Measurements from ENCODE around the gene PCED1A. TPM values are rescaled to one million over a fixed set of nuclear protein-coding genes. Genes with fewer than 3 reads are reported as not detected.

The PCED1A gene
- total RNA-seq, 1 experiment from 2014 or later = 16.2 TPM

DNA sequence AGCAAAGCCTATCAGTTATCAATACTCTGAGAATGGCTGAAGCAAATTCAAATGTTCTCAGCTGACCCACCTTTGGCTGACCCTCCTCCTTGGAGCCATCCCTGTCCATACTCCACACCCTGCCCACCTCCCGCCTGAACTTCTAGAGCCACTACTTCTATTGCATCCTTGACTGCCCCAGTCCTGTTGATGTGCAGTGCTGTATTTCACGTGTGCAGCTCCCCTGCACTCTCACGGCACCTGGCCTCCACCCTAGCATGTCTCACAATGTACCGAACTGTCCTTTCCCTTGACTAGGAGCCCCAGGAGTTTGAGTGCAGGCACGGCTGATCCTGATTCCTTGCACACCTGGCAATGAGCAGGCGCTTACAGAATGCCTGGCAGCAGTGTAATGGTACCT is 47.0 kb downstream of the PCED1A start:
- DNase-seq (ENCODE audit: extremely low read depth, low read depth) = no peak

Other genes starting within 250 kb of the PCED1A start
- gene NOP56, start 188.0 kb downstream of the PCED1A start, total RNA-seq (2014; rRNA removed; shearing (Covaris generic)) = 246 and 301 TPM in 2 replicates
- gene IDH3B, start 176.4 kb downstream of the PCED1A start, total RNA-seq (2014; rRNA removed; shearing (Covaris generic)) = 128 and 138 TPM in 2 replicates
- gene EBF4, start 147.9 kb downstream of the PCED1A start, total RNA-seq (2014; rRNA removed; shearing (Covaris generic)) = 1.0 and 2.0 TPM in 2 replicates
- gene CPXM1, start 40.0 kb downstream of the PCED1A start, total RNA-seq (2014; rRNA removed; shearing (Covaris generic)) = not detected in 2 replicates
- not detected in 2 replicates for gene C20orf141, start 25.7 kb downstream of the PCED1A start, total RNA-seq (2014; rRNA removed; shearing (Covaris generic))
- gene TMEM239, start 24.3 kb downstream of the PCED1A start, total RNA-seq (2014; rRNA removed; shearing (Covaris generic)) = not detected in 2 replicates
- 21.3 and 24.1 TPM in 2 replicates for gene VPS16, start 90 bp upstream of the PCED1A start, total RNA-seq (2014; rRNA removed; shearing (Covaris generic))
- 28.2 and 33.0 TPM in 2 replicates for gene PTPRA, start 32.8 kb upstream of the PCED1A start, total RNA-seq (2014; rRNA removed; shearing (Covaris generic))
- not detected in 2 replicates for gene GNRH2, start 203.0 kb upstream of the PCED1A start, total RNA-seq (2014; rRNA removed; shearing (Covaris generic))
- gene MRPS26, start 205.4 kb upstream of the PCED1A start, total RNA-seq (2014; rRNA removed; shearing (Covaris generic)) = 78.4 and 82.0 TPM in 2 replicates
- not detected in 2 replicates for gene OXT, start 231.0 kb upstream of the PCED1A start, total RNA-seq (2014; rRNA removed; shearing (Covaris generic))
- not detected in 2 replicates for gene AVP, start 244.1 kb upstream of the PCED1A start, total RNA-seq (2014; rRNA removed; shearing (Covaris generic))